Measurements from ENCODE around the gene PCDHGA12. TPM values are rescaled to one million over a fixed set of nuclear protein-coding genes. Genes with fewer than 3 reads are reported as not detected.
A peak's percentile ranks its signal among the peaks of the same experiment; 100 is the strongest.
"Not testable (repeated sequence)": the region's sequence is repeated elsewhere in the genome, so short reads cannot be mapped to it uniquely, and the experiment has no call there.

PCDHGA12 gene
- total and polyA plus RNA-seq, 2 experiments from 2014 or later: 0.68 to 3.5 TPM

DNA sequence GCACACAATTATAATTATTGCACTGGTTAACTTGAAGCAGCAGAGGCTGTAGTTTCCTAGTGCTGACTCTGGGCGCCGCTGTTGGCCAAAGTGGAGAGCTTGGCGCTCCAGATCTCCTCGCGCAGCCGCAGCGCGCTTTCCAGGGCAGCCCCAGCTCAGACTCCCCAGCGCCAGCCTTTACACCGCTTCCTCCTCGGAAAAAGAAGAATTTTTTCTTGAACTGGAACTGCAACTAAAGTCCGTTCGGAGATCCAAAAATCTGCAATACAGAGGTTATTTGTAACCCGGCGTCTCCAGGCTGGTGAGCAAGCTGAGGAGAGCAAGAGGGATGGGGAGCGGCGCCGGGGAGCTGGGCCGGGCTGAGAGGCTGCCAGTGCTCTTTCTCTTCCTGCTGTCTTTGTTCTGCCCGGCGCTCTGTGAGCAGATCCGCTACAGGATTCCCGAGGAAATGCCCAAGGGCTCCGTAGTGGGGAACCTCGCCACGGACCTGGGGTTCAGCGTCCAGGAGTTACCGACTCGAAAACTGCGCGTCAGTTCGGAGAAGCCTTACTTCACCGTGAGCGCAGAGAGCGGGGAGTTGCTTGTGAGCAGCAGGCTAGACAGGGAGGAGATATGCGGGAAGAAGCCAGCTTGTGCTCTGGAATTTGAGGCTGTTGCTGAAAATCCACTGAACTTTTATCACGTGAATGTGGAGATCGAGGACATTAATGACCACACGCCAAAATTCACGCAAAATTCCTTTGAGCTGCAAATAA is 42.6 kb upstream of the PCDHGA12 start, which contains the start of gene PCDHGB4:
PCDHGB4 (plus strand) TSS at position 142 of the 755 bp plus-strand sequence; CDS start at position 329, 187 bp downstream.
- TF ChIP-seq, protein P1, sequence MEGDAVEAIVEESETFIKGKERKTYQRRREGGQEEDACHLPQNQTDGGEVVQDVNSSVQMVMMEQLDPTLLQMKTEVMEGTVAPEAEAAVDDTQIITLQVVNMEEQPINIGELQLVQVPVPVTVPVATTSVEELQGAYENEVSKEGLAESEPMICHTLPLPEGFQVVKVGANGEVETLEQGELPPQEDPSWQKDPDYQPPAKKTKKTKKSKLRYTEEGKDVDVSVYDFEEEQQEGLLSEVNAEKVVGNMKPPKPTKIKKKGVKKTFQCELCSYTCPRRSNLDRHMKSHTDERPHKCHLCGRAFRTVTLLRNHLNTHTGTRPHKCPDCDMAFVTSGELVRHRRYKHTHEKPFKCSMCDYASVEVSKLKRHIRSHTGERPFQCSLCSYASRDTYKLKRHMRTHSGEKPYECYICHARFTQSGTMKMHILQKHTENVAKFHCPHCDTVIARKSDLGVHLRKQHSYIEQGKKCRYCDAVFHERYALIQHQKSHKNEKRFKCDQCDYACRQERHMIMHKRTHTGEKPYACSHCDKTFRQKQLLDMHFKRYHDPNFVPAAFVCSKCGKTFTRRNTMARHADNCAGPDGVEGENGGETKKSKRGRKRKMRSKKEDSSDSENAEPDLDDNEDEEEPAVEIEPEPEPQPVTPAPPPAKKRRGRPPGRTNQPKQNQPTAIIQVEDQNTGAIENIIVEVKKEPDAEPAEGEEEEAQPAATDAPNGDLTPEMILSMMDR (conservative IDR thresholded peaks at IDR 0.05; ENCODE audit: low read depth in 2 of 2): peak; percentile 72 to 75
- peak; percentile 14; the same call in 1 of the 2 replicates for TF ChIP-seq POLR2AphosphoS5 (IDR thresholded peaks at IDR 0.05; ENCODE audit: low read depth)
- not testable (repeated sequence) for H3K36me3 ChIP-seq (ENCODE audit: insufficient read depth); H3K27me3 ChIP-seq (ENCODE audit: insufficient read depth); H3K27me3 Mint-ChIP-seq (ENCODE audit: insufficient read depth, low read depth, poor library complexity); H3F3A ChIP-seq (replicated peaks; ENCODE audit: low read depth); H4K20me1 ChIP-seq (replicated peaks; ENCODE audit: insufficient read depth); H3K4me1 Mint-ChIP-seq; H2AFZ ChIP-seq; H3K9me2 ChIP-seq (ENCODE audit: insufficient read depth); H3K27ac Mint-ChIP-seq; H3K79me2 ChIP-seq (replicated peaks; ENCODE audit: insufficient read depth); H3K4me1 ChIP-seq (ENCODE audit: insufficient read depth); H3K27ac ChIP-seq (ENCODE audit: low read depth)
- ATAC-seq (peak; percentile 92), DNase-seq (ENCODE audit: low spot score) (peak; percentile 81)
- Histone ChIP-seq H3K4me3 (peak within 1 kb of the TSS; percentile 52), H3K4me2 (peak within 1 kb of the TSS; percentile 67)
- H3K9me3 Mint-ChIP-seq: peaks cover 89% of the 10 kb centered on the region
- peaks cover 74% of the 10 kb centered on the region for H3K36me3 Mint-ChIP-seq (ENCODE audit: low read depth)
- peak within 1 kb of the TSS; percentile 72 for H3K4me3 Mint-ChIP-seq

DNA sequence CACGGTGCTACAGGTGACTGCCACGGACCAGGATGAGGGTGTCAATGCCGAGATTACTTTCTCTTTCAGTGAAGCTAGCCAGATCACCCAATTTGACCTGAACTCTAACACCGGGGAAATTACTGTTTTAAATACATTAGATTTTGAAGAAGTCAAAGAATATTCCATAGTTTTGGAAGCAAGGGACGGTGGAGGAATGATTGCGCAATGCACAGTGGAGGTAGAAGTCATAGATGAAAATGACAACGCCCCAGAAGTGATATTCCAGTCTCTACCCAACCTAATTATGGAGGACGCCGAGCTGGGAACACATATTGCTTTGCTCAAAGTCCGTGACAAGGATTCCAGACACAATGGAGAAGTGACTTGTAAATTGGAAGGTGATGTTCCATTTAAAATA is 41.6 kb upstream of the PCDHGA12 start:
- ATAC-seq: no peak
- no peak overlapping the region for H3K4me3 ChIP-seq
- H3K4me2 ChIP-seq: no peak overlapping the region
- H3K4me1 Mint-ChIP-seq: no peaks in the 10 kb centered on the region; the same call in 2 of the 3 replicates
- H3K36me3 Mint-ChIP-seq (ENCODE audit: low read depth): peaks cover 74% of the 10 kb centered on the region
- H3F3A ChIP-seq (replicated peaks; ENCODE audit: low read depth): no peaks in the 10 kb centered on the region
- DNase-seq (ENCODE audit: low spot score): no peak
- H3K4me3 Mint-ChIP-seq: peak overlapping the region; percentile 11; the same call in 1 of the 3 replicates
- H3K27me3 ChIP-seq (ENCODE audit: insufficient read depth): peaks cover 7% of the 10 kb centered on the region; the same call in 1 of the 2 replicates
- peaks cover 7% of the 10 kb centered on the region; the same call in 1 of the 2 replicates for H3K36me3 ChIP-seq (ENCODE audit: insufficient read depth)
- 0 out of 2 replicates have a peak, but pooled peaks cover 5% of the 10 kb centered on the region for H3K4me1 ChIP-seq (ENCODE audit: insufficient read depth)
- no peaks in the 10 kb centered on the region for H3K9me2 ChIP-seq (ENCODE audit: insufficient read depth)
- H3K27ac Mint-ChIP-seq: no peak overlapping the region
- no peak overlapping the region for H3K27ac ChIP-seq (ENCODE audit: low read depth)
- peaks cover 89% of the 10 kb centered on the region for H3K9me3 Mint-ChIP-seq
- H3K79me2 ChIP-seq (replicated peaks; ENCODE audit: insufficient read depth): 0 out of 2 replicates have a peak, but pooled peaks cover 5% of the 10 kb centered on the region
- no peaks in the 10 kb centered on the region for H4K20me1 ChIP-seq (replicated peaks; ENCODE audit: insufficient read depth)
- no peak overlapping the region for H2AFZ ChIP-seq
- peaks cover 6% of the 10 kb centered on the region for H3K27me3 Mint-ChIP-seq (ENCODE audit: insufficient read depth, low read depth, poor library complexity)
- TF ChIP-seq STAT1 (IDR thresholded peaks at IDR 0.05; ENCODE audit: unreplicated experiment): no peak
- TF ChIP-seq, protein P2, sequence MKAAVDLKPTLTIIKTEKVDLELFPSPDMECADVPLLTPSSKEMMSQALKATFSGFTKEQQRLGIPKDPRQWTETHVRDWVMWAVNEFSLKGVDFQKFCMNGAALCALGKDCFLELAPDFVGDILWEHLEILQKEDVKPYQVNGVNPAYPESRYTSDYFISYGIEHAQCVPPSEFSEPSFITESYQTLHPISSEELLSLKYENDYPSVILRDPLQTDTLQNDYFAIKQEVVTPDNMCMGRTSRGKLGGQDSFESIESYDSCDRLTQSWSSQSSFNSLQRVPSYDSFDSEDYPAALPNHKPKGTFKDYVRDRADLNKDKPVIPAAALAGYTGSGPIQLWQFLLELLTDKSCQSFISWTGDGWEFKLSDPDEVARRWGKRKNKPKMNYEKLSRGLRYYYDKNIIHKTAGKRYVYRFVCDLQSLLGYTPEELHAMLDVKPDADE (IDR thresholded peaks at IDR 0.05): no peak
- TF ChIP-seq, protein P3, sequence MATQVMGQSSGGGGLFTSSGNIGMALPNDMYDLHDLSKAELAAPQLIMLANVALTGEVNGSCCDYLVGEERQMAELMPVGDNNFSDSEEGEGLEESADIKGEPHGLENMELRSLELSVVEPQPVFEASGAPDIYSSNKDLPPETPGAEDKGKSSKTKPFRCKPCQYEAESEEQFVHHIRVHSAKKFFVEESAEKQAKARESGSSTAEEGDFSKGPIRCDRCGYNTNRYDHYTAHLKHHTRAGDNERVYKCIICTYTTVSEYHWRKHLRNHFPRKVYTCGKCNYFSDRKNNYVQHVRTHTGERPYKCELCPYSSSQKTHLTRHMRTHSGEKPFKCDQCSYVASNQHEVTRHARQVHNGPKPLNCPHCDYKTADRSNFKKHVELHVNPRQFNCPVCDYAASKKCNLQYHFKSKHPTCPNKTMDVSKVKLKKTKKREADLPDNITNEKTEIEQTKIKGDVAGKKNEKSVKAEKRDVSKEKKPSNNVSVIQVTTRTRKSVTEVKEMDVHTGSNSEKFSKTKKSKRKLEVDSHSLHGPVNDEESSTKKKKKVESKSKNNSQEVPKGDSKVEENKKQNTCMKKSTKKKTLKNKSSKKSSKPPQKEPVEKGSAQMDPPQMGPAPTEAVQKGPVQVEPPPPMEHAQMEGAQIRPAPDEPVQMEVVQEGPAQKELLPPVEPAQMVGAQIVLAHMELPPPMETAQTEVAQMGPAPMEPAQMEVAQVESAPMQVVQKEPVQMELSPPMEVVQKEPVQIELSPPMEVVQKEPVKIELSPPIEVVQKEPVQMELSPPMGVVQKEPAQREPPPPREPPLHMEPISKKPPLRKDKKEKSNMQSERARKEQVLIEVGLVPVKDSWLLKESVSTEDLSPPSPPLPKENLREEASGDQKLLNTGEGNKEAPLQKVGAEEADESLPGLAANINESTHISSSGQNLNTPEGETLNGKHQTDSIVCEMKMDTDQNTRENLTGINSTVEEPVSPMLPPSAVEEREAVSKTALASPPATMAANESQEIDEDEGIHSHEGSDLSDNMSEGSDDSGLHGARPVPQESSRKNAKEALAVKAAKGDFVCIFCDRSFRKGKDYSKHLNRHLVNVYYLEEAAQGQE (IDR thresholded peaks at IDR 0.05; ENCODE audit: unreplicated experiment): no peak
- TF ChIP-seq CREB1 (CRISPR knock-in tag; IDR thresholded peaks at IDR 0.05; ENCODE audit: low read depth): no peak
- no peak for TF ChIP-seq EZH2 (IDR thresholded peaks at IDR 0.05; ENCODE audit: low read depth, unreplicated experiment)
- TF ChIP-seq JUNB (IDR thresholded peaks at IDR 0.05; ENCODE audit: unreplicated experiment): no peak
- no peak for TF ChIP-seq POLR2AphosphoS5 (IDR thresholded peaks at IDR 0.05; ENCODE audit: low read depth)
- TF ChIP-seq, protein P1 (conservative IDR thresholded peaks at IDR 0.05; ENCODE audit: low read depth in 2 of 2): no peak

Measured in GM23338 (cell line).